ENCODE data around the gene GRAMD1B. TPM values are rescaled to one million over a fixed set of nuclear protein-coding genes. Genes with fewer than 3 reads are reported as not detected.

Gene GRAMD1B
- total and polyA plus RNA-seq, 2 donors (not counting 1 experiment from before 2014, with no cell fraction given) = 0.83 to 1.5 TPM

- H3K36me3 ChIP-seq (ENCODE audit: control insufficient read depth, insufficient read depth, low read length) = no peaks in the 10 kb centered on the region
- H3K27ac ChIP-seq (ENCODE audit: insufficient read depth, low read length) = no peak overlapping the region
- DNase-seq (ENCODE audit: low read depth in 2 of 2) = peak in 1 of 2 donors; percentile 18
- no peaks in the 10 kb centered on the region for H3K9me3 ChIP-seq (ENCODE audit: control insufficient read depth, insufficient read depth, low read depth, low read length)
- no peaks in the 10 kb centered on the region for H3K79me2 ChIP-seq (ENCODE audit: control insufficient read depth, insufficient read depth, low read length)
- no peak overlapping the region for H3K4me3 ChIP-seq (replicated peaks in 1 of 4; ENCODE audit: control extremely low read depth in 1 of 4, insufficient read depth in 1 of 4, low read depth in 3 of 4, low read length in 4 of 4)
- no peak overlapping the region for H3K4me2 ChIP-seq (ENCODE audit: extremely low read depth, insufficient read depth, low read length)
- peak in 1 of 2 donors; percentile 3 for TF ChIP-seq CTCF (conservative IDR thresholded peaks at IDR 0.05 in 1 of 2, IDR thresholded peaks at IDR 0.05 in 1 of 2; ENCODE audit: low read depth in 1 of 2, low read length in 2 of 2)
- TF ChIP-seq EZH2 (IDR thresholded peaks at IDR 0.05; ENCODE audit: low read length, missing control alignments) = no peak
- H3K27me3 ChIP-seq (ENCODE audit: control insufficient read depth, insufficient read depth, low read length) = no peaks in the 10 kb centered on the region
- H2AFZ ChIP-seq (ENCODE audit: low read length) = no peak overlapping the region
- H3K9ac ChIP-seq (ENCODE audit: insufficient read depth, low read length) = no peak overlapping the region
- peaks cover 2% of the 10 kb centered on the region for H3K4me1 ChIP-seq (ENCODE audit: control insufficient read depth, extremely low read depth, insufficient read depth, low read length)
- no peaks in the 10 kb centered on the region for H4K20me1 ChIP-seq (ENCODE audit: control insufficient read depth, extremely low read depth, insufficient read depth, low read length)
Observed at GRCh38 chr11:123434262-123434661, 4.2 kb downstream of the GRAMD1B start.

GRCh38 chr11:123434911-123435310 lies 4.8 kb downstream of the GRAMD1B start:
- H3K36me3 ChIP-seq (ENCODE audit: control insufficient read depth, insufficient read depth, low read length) = no peaks in the 10 kb centered on the region
- no peaks in the 10 kb centered on the region for H4K20me1 ChIP-seq (ENCODE audit: control insufficient read depth, extremely low read depth, insufficient read depth, low read length)
- no peak overlapping the region for H3K27ac ChIP-seq (ENCODE audit: insufficient read depth, low read length)
- no peaks in the 10 kb centered on the region for H3K9me3 ChIP-seq (ENCODE audit: control insufficient read depth, insufficient read depth, low read depth, low read length)
- no peak overlapping the region for H3K4me3 ChIP-seq (replicated peaks in 1 of 4; ENCODE audit: control extremely low read depth in 1 of 4, insufficient read depth in 1 of 4, low read depth in 3 of 4, low read length in 4 of 4)
- H3K9ac ChIP-seq (ENCODE audit: insufficient read depth, low read length) = no peak overlapping the region
- no peak for DNase-seq (ENCODE audit: low read depth in 2 of 2)
- no peak overlapping the region for H3K4me2 ChIP-seq (ENCODE audit: extremely low read depth, insufficient read depth, low read length)
- no peaks in the 10 kb centered on the region for H3K4me1 ChIP-seq (ENCODE audit: control insufficient read depth, extremely low read depth, insufficient read depth, low read length)
- no peak overlapping the region for H2AFZ ChIP-seq (ENCODE audit: low read length)
- TF ChIP-seq CTCF (conservative IDR thresholded peaks at IDR 0.05 in 1 of 2, IDR thresholded peaks at IDR 0.05 in 1 of 2; ENCODE audit: low read depth in 1 of 2, low read length in 2 of 2) = no peak
- no peak for TF ChIP-seq EZH2 (IDR thresholded peaks at IDR 0.05; ENCODE audit: low read length, missing control alignments)
- H3K27me3 ChIP-seq (ENCODE audit: control insufficient read depth, insufficient read depth, low read length) = no peaks in the 10 kb centered on the region
- H3K79me2 ChIP-seq (ENCODE audit: control insufficient read depth, insufficient read depth, low read length) = no peaks in the 10 kb centered on the region

- no peaks in the 10 kb centered on the region for H3K9me3 ChIP-seq (ENCODE audit: control insufficient read depth, insufficient read depth, low read depth, low read length)
- H2AFZ ChIP-seq (ENCODE audit: low read length) = no peak overlapping the region
- no peak overlapping the region for H3K4me2 ChIP-seq (ENCODE audit: extremely low read depth, insufficient read depth, low read length)
- H3K27ac ChIP-seq (ENCODE audit: insufficient read depth, low read length) = no peak overlapping the region
- no peaks in the 10 kb centered on the region for H3K4me1 ChIP-seq (ENCODE audit: control insufficient read depth, extremely low read depth, insufficient read depth, low read length)
- no peaks in the 10 kb centered on the region for H3K36me3 ChIP-seq (ENCODE audit: control insufficient read depth, insufficient read depth, low read length)
- H3K79me2 ChIP-seq (ENCODE audit: control insufficient read depth, insufficient read depth, low read length) = no peaks in the 10 kb centered on the region
- no peaks in the 10 kb centered on the region for H3K27me3 ChIP-seq (ENCODE audit: control insufficient read depth, insufficient read depth, low read length)
- TF ChIP-seq CTCF (conservative IDR thresholded peaks at IDR 0.05 in 1 of 2, IDR thresholded peaks at IDR 0.05 in 1 of 2; ENCODE audit: low read depth in 1 of 2, low read length in 2 of 2) (no peak), EZH2 (IDR thresholded peaks at IDR 0.05; ENCODE audit: low read length, missing control alignments) (no peak)
- no peak overlapping the region for H3K9ac ChIP-seq (ENCODE audit: insufficient read depth, low read length)
- no peak overlapping the region for H3K4me3 ChIP-seq (replicated peaks in 1 of 4; ENCODE audit: control extremely low read depth in 1 of 4, insufficient read depth in 1 of 4, low read depth in 3 of 4, low read length in 4 of 4)
- DNase-seq (ENCODE audit: low read depth in 2 of 2) = no peak
- no peaks in the 10 kb centered on the region for H4K20me1 ChIP-seq (ENCODE audit: control insufficient read depth, extremely low read depth, insufficient read depth, low read length)
Observed at GRCh38 chr11:123437236-123437979, 7.3 kb downstream of the GRAMD1B start.

All from fibroblast of lung (primary cell).